Thyroid gland (tissue), 4 donors: ENCODE measurements around the gene GLTP.

Experiments
- POLR2A ChIP-seq, 2 donors: fragments of 450-650 bp; IDR thresholded peaks; one replicate each; pipeline ENCODE4 v1.6.1; 2017; ENCODE audit warnings: antibody characterized with exemption in 2 of 2, mild to moderate bottlenecking in 2 of 2, moderate library complexity in 1 of 2
- TF ChIP-seq, protein P1 (sequence below), 6 experiments: fragments of 200-600 bp in 3 of 6; fragments of 450-650 bp in 3 of 6; sonication (generic) in 3 of 6; IDR thresholded peaks; one replicate each; pipeline ENCODE4 v1.5.1; 2016 to 2019; ENCODE audit warnings: antibody characterized with exemption in 6 of 6, mild to moderate bottlenecking in 2 of 6, inconsistent platforms in 1 of 6, moderate library complexity in 1 of 6

DNA sequence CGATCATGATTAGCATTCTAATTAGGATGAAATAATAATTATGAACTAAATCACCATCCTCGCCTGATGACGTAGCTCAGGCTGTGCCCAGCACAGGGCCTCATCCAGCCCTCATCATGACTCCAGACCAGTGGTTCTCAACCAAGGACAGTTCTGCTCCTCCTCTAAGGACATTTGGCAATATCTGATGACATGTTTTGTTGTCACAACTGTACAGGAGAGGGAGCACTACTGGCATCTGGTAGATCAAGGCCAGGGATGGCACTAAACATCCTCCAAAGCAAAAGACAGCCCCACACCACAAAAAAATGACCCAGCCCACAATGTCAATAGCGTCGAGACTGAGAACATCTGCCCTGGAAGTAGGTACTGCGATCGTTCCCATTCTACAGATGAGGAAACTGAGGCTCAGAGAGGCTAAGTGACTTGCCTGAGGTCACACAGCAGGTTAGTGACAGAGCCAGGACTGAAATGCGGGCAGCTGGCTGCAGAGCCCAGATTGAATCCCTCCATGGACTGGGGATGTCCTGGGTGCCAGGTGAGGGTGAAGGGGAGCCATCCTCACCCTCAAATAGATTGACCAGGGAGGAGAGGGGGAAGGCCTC, 62.6 kb downstream of the GLTP start:
- TF ChIP-seq, protein P1, sequence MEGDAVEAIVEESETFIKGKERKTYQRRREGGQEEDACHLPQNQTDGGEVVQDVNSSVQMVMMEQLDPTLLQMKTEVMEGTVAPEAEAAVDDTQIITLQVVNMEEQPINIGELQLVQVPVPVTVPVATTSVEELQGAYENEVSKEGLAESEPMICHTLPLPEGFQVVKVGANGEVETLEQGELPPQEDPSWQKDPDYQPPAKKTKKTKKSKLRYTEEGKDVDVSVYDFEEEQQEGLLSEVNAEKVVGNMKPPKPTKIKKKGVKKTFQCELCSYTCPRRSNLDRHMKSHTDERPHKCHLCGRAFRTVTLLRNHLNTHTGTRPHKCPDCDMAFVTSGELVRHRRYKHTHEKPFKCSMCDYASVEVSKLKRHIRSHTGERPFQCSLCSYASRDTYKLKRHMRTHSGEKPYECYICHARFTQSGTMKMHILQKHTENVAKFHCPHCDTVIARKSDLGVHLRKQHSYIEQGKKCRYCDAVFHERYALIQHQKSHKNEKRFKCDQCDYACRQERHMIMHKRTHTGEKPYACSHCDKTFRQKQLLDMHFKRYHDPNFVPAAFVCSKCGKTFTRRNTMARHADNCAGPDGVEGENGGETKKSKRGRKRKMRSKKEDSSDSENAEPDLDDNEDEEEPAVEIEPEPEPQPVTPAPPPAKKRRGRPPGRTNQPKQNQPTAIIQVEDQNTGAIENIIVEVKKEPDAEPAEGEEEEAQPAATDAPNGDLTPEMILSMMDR (IDR thresholded peaks at IDR 0.05): no peak
- no peak for TF ChIP-seq POLR2A (IDR thresholded peaks at IDR 0.05)
